ENCODE results near the gene PTPRU.

- TF ChIP-seq CTCF (IDR thresholded peaks at IDR 0.05; ENCODE audit: low read depth, low read length, missing input control) (no peak), REST (IDR thresholded peaks at IDR 0.05) (no peak), SP1 (IDR thresholded peaks at IDR 0.05) (no peak), ATF3 (IDR thresholded peaks at IDR 0.05) (no peak)
These were observed 72.8 kb downstream of the PTPRU start for GRCh38 chr1:29309075-29309474.
